ENCODE data around the gene ANKRD12.

- TF ChIP-seq, protein P1, sequence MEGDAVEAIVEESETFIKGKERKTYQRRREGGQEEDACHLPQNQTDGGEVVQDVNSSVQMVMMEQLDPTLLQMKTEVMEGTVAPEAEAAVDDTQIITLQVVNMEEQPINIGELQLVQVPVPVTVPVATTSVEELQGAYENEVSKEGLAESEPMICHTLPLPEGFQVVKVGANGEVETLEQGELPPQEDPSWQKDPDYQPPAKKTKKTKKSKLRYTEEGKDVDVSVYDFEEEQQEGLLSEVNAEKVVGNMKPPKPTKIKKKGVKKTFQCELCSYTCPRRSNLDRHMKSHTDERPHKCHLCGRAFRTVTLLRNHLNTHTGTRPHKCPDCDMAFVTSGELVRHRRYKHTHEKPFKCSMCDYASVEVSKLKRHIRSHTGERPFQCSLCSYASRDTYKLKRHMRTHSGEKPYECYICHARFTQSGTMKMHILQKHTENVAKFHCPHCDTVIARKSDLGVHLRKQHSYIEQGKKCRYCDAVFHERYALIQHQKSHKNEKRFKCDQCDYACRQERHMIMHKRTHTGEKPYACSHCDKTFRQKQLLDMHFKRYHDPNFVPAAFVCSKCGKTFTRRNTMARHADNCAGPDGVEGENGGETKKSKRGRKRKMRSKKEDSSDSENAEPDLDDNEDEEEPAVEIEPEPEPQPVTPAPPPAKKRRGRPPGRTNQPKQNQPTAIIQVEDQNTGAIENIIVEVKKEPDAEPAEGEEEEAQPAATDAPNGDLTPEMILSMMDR (IDR thresholded peaks at IDR 0.05; ENCODE audit: low read depth, low read length, poor library complexity, severe bottlenecking), result no peak
- TF ChIP-seq EZH2phosphoT487 (IDR thresholded peaks at IDR 0.05; ENCODE audit: borderline replicate concordance, low read length), result no peak
These were observed 11.8 kb upstream of the ANKRD12 start for GRCh38 chr18:9124824-9125223.

Measured in DOHH2 (cell line).